Upper lobe of left lung (tissue), 4 donors: ENCODE data around the gene ELFN2.

ENCODE experiments used
- CTCF ChIP-seq, 6 experiments: fragments of 450-650 bp in 4 of 6; fragments of 200-600 bp in 2 of 6; sonication (generic) in 2 of 6; IDR thresholded peaks; one replicate each; pipeline ENCODE4 v1.5.1; 2016 to 2019; ENCODE audit warnings: antibody characterized with exemption in 6 of 6
- EP300 ChIP-seq, 4 donors: sonication (generic); formaldehyde crosslinking; IDR thresholded peaks; one replicate each; pipeline ENCODE4 v1.5.1; 2017; ENCODE audit warnings: antibody characterized with exemption in 4 of 4, control low read depth in 2 of 4
- POLR2A ChIP-seq, 4 donors: fragments of 450-650 bp; IDR thresholded peaks; one replicate each; pipeline ENCODE4 v1.5.1; 2016 to 2017; ENCODE audit warnings: antibody characterized with exemption in 4 of 4, mild to moderate bottlenecking in 2 of 4
- POLR2AphosphoS5 ChIP-seq, 2 donors: sonication (generic); formaldehyde crosslinking; IDR thresholded peaks; one replicate each; pipeline ENCODE4 v1.5.1; 2017; ENCODE audit warnings: antibody characterized with exemption in 2 of 2

GRCh38 chr22:37423283-37423682 is 4.0 kb downstream of the ELFN2 start:
- no peak for TF ChIP-seq CTCF (IDR thresholded peaks at IDR 0.05)
- TF ChIP-seq POLR2A (IDR thresholded peaks at IDR 0.05): no peak
- TF ChIP-seq POLR2AphosphoS5 (IDR thresholded peaks at IDR 0.05): no peak
- TF ChIP-seq EP300 (IDR thresholded peaks at IDR 0.05): no peak
